IMR-90 (cell line): Measurements from ENCODE around the gene BOD1L2.

Experiments used
- CEBPB ChIP-seq: IDR thresholded peaks from 2 replicates; pipeline ENCODE4 v1.6.1; 2012; ENCODE audit warnings: low read depth, low read length, improper control_type of control experiment
- CTCF ChIP-seq: conservative IDR thresholded peaks from 2 replicates; pipeline ENCODE4 v1.5.1; 2012; ENCODE audit warnings: mild to moderate bottlenecking, low read depth, low read length, improper control_type of control experiment
- MAZ ChIP-seq: IDR thresholded peaks from 2 replicates; pipeline ENCODE4 v1.6.1; 2012; ENCODE audit warnings: low read depth, mild to moderate bottlenecking, low read length, improper control_type of control experiment, moderate library complexity, borderline replicate concordance
- MXI1 ChIP-seq: IDR thresholded peaks from 2 replicates; pipeline ENCODE4 v1.6.1; 2012; ENCODE audit warnings: low read depth, mild to moderate bottlenecking, low read length, moderate library complexity, borderline replicate concordance
- RFX5 ChIP-seq: IDR thresholded peaks from 2 replicates; pipeline ENCODE4 v1.8.0; 2012; ENCODE audit warnings: low read depth, mild to moderate bottlenecking, low read length, moderate library complexity
- USF2 ChIP-seq: fragments of 150-350 bp; IDR thresholded peaks from 2 replicates; pipeline ENCODE4 v1.6.1; 2017; ENCODE audit warnings: mild to moderate bottlenecking, antibody characterized with exemption, low read length, low read depth

- TF ChIP-seq CTCF (no peak), RFX5 (no peak), MXI1 (no peak), CEBPB (no peak), MAZ (no peak), USF2 (no peak)
These were observed 47.2 kb downstream of the BOD1L2 start for GRCh38 chr18:57194070-57194469.
